Neural cell (in vitro differentiated cells): ENCODE results near the gene HRH2. TPM values are rescaled to one million over a fixed set of nuclear protein-coding genes. Genes with fewer than 3 reads are reported as not detected.

ENCODE experiments used
- H2AFZ ChIP-seq: fragments of 200-600, 300-800 bp; sonication (generic), shearing (Covaris generic); 2 replicates; pipeline ENCODE4 v1.6.0; 2014; ENCODE audit warnings: low read depth, mild to moderate bottlenecking, antibody characterized with exemption, low read length, moderate library complexity
- H3F3A ChIP-seq: fragments of 200-600 bp; shearing (Covaris generic); 2 replicates; pipeline ENCODE4 v1.6.1; 2016; ENCODE audit warnings: mild to moderate bottlenecking, moderate library complexity, mixed read lengths, antibody characterized with exemption, low read length; ENCODE audit not compliant: insufficient read depth, poor library complexity, severe bottlenecking
- H3K27ac ChIP-seq: fragments of 200-600, 300-800 bp; sonication (generic), shearing (Covaris generic); 2 replicates; pipeline ENCODE4 v1.5.1; 2014; ENCODE audit warnings: mild to moderate bottlenecking, low read length, moderate library complexity
- H3K27me3 ChIP-seq: fragments of 300-800, 200-600 bp; sonication (generic), shearing (Covaris generic); 2 replicates; pipeline ENCODE4 v1.6.0; 2014; ENCODE audit warnings: mild to moderate bottlenecking, low read depth, low read length, moderate library complexity; ENCODE audit not compliant: insufficient read depth
- H3K36me3 ChIP-seq: fragments of 300-800, 200-600 bp; sonication (generic), shearing (Covaris generic); 2 replicates; pipeline ENCODE4 v1.5.1; 2014; ENCODE audit warnings: mild to moderate bottlenecking, antibody characterized with exemption, low read length, moderate library complexity; ENCODE audit not compliant: insufficient read depth
- H3K4me2 ChIP-seq: fragments of 300-800, 200-600 bp; sonication (generic), shearing (Covaris generic); 2 replicates; pipeline ENCODE4 v1.6.0; 2014; ENCODE audit warnings: mild to moderate bottlenecking, low read length
- H3K4me3 ChIP-seq: fragments of 300-800, 200-600 bp; sonication (generic), shearing (Covaris generic); 2 replicates; pipeline ENCODE4 v1.5.1; 2014; ENCODE audit warnings: mild to moderate bottlenecking, low read length, moderate library complexity
- H3K79me2 ChIP-seq: fragments of 200-600 bp; shearing (Covaris generic); replicated peaks from 2 replicates; pipeline ENCODE4 v1.6.0; 2014; ENCODE audit warnings: mild to moderate bottlenecking, low read length, moderate library complexity; ENCODE audit not compliant: insufficient read depth
- H3K9ac ChIP-seq: fragments of 300-800, 200-600 bp; sonication (generic), shearing (Covaris generic); 2 replicates; pipeline ENCODE4 v1.6.1; 2016; ENCODE audit warnings: mild to moderate bottlenecking, low read length, mixed read lengths
- H3K9me2 ChIP-seq: fragments of 200-600 bp; shearing (Covaris generic); 2 replicates; pipeline ENCODE4 v1.6.1; 2016; ENCODE audit warnings: mild to moderate bottlenecking, low read length, mixed read lengths; ENCODE audit not compliant: insufficient read depth
- H3K9me3 ChIP-seq: fragments of 200-600, 300-800 bp; sonication (generic), shearing (Covaris generic); 2 replicates; pipeline ENCODE4 v1.6.1; 2016; ENCODE audit warnings: mild to moderate bottlenecking, mixed run types, low read length, moderate library complexity, mixed read lengths
- H4K20me1 ChIP-seq: fragments of 200-600 bp; shearing (Covaris generic); 2 replicates; pipeline ENCODE4 v1.6.1; 2016; ENCODE audit warnings: mild to moderate bottlenecking, mixed run types; ENCODE audit not compliant: insufficient read depth
- EP300 ChIP-seq: fragments of 450-650 bp; conservative IDR thresholded peaks from 2 replicates; pipeline ENCODE4 v1.6.1; 2014; ENCODE audit warnings: antibody characterized with exemption, mild to moderate bottlenecking, moderate library complexity; ENCODE audit not compliant: poor library complexity, severe bottlenecking
- EZH2 ChIP-seq: fragments of 200-600, 300-800 bp; shearing (Covaris generic), sonication (generic); IDR thresholded peaks from 2 replicates; pipeline ENCODE4 v1.6.1; 2014; ENCODE audit warnings: antibody characterized with exemption, low read length, borderline replicate concordance, mild to moderate bottlenecking; ENCODE audit not compliant: insufficient read depth, poor library complexity, severe bottlenecking
- MXI1 ChIP-seq: fragments of 450-650 bp; conservative IDR thresholded peaks from 2 replicates; pipeline ENCODE4 v1.6.1; 2014; ENCODE audit warnings: antibody characterized with exemption, mild to moderate bottlenecking; ENCODE audit not compliant: poor library complexity, severe bottlenecking
- POLR2AphosphoS5 ChIP-seq: IDR thresholded peaks from 2 replicates; pipeline ENCODE4 v1.6.1; 2012
- RAD21 ChIP-seq: fragments of 450-650 bp; conservative IDR thresholded peaks from 2 replicates; pipeline ENCODE4 v1.6.1; 2014; ENCODE audit warnings: antibody characterized with exemption, mild to moderate bottlenecking, moderate library complexity
- SMC3 ChIP-seq: fragments of 450-650 bp; conservative IDR thresholded peaks from 2 replicates; pipeline ENCODE4 v1.6.1; 2014; ENCODE audit warnings: antibody characterized with exemption, mild to moderate bottlenecking, moderate library complexity; ENCODE audit not compliant: poor library complexity
- TAF1 ChIP-seq: IDR thresholded peaks from 2 replicates; pipeline ENCODE4 v1.6.1; 2012; ENCODE audit warnings: low read depth
- polyA plus RNA-seq: library from polyadenylated mRNA; depleted of rRNA; stranded (reverse); fragments of >200 nt; gene quantifications from 2 replicates; pipeline ENCODE4 v1.2.3, GENCODE V29; 2014
- TF ChIP-seq, protein P1 (sequence below): fragments of 450-650 bp; IDR thresholded peaks from 2 replicates; pipeline ENCODE4 v1.5.1; 2014; ENCODE audit warnings: antibody characterized with exemption, mild to moderate bottlenecking, moderate library complexity; ENCODE audit not compliant: poor library complexity, severe bottlenecking
- TF ChIP-seq, protein P2 (sequence below): IDR thresholded peaks from 2 replicates; pipeline ENCODE4 v1.6.1; 2012; ENCODE audit warnings: borderline replicate concordance

The HRH2 gene
- polyA plus RNA-seq, 1 donor from 2014 or later, result 0.09 TPM

DNA sequence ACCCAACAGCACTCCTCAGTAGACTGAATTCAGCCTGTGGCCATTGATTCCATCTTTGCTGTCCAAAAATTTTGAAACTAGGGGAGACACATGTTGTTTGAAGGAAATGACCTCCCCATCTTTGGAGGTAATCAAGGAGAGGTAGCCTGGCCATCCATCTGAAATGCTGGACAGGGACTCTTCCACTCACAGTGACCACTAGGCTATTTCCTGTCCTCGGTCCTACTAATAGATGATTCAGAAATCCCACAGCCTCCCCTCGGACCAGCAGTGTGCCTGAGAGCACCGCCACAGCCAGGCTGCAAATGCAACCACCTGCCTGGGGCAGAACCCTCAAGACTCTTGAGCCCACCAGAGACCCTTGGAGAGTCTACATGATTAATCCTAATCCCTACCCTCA is 12.5 kb downstream of the HRH2 start:
- no peaks in the 10 kb centered on the region for H3K9me2 ChIP-seq
- no peaks in the 10 kb centered on the region for H3K36me3 ChIP-seq
- H3K9me3 ChIP-seq, result no peaks in the 10 kb centered on the region
- H3K27me3 ChIP-seq, result no peaks in the 10 kb centered on the region
- no peak overlapping the region for H2AFZ ChIP-seq
- H3F3A ChIP-seq, result no peaks in the 10 kb centered on the region
- H3K27ac ChIP-seq, result no peak overlapping the region
- TF ChIP-seq, protein P1, sequence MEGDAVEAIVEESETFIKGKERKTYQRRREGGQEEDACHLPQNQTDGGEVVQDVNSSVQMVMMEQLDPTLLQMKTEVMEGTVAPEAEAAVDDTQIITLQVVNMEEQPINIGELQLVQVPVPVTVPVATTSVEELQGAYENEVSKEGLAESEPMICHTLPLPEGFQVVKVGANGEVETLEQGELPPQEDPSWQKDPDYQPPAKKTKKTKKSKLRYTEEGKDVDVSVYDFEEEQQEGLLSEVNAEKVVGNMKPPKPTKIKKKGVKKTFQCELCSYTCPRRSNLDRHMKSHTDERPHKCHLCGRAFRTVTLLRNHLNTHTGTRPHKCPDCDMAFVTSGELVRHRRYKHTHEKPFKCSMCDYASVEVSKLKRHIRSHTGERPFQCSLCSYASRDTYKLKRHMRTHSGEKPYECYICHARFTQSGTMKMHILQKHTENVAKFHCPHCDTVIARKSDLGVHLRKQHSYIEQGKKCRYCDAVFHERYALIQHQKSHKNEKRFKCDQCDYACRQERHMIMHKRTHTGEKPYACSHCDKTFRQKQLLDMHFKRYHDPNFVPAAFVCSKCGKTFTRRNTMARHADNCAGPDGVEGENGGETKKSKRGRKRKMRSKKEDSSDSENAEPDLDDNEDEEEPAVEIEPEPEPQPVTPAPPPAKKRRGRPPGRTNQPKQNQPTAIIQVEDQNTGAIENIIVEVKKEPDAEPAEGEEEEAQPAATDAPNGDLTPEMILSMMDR, result no peak
- TF ChIP-seq EZH2 (no peak), POLR2AphosphoS5 (no peak), RAD21 (no peak), EP300 (no peak), MXI1 (no peak), TAF1 (no peak), SMC3 (no peak)
- TF ChIP-seq, protein P2, sequence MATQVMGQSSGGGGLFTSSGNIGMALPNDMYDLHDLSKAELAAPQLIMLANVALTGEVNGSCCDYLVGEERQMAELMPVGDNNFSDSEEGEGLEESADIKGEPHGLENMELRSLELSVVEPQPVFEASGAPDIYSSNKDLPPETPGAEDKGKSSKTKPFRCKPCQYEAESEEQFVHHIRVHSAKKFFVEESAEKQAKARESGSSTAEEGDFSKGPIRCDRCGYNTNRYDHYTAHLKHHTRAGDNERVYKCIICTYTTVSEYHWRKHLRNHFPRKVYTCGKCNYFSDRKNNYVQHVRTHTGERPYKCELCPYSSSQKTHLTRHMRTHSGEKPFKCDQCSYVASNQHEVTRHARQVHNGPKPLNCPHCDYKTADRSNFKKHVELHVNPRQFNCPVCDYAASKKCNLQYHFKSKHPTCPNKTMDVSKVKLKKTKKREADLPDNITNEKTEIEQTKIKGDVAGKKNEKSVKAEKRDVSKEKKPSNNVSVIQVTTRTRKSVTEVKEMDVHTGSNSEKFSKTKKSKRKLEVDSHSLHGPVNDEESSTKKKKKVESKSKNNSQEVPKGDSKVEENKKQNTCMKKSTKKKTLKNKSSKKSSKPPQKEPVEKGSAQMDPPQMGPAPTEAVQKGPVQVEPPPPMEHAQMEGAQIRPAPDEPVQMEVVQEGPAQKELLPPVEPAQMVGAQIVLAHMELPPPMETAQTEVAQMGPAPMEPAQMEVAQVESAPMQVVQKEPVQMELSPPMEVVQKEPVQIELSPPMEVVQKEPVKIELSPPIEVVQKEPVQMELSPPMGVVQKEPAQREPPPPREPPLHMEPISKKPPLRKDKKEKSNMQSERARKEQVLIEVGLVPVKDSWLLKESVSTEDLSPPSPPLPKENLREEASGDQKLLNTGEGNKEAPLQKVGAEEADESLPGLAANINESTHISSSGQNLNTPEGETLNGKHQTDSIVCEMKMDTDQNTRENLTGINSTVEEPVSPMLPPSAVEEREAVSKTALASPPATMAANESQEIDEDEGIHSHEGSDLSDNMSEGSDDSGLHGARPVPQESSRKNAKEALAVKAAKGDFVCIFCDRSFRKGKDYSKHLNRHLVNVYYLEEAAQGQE, result no peak
- no peak overlapping the region for H3K4me2 ChIP-seq
- no peaks in the 10 kb centered on the region for H3K79me2 ChIP-seq
- no peaks in the 10 kb centered on the region for H4K20me1 ChIP-seq
- no peak overlapping the region for H3K4me3 ChIP-seq
- no peak overlapping the region for H3K9ac ChIP-seq

DNA sequence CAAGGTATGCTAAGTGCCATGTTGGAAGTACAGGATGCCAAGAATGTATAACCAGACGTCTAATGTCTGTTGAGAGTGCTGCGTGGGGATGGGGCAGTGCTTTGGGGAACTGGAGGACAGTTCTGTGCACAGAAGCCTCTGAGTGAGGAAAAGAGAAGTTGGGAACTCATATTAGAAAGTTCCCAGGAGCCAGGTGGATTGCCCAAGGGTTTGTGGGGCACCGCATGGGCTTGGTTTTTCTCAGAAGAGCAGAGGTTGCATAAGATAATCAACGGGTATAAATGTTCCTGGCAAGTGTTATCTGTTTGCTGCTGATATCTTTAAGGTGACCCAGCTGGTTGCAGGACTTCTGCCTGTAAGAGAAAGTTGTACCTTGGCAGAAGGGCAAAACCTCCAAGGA is 13.1 kb downstream of the HRH2 start:
- no peak overlapping the region for H3K9ac ChIP-seq
- no peak overlapping the region for H3K4me2 ChIP-seq
- no peaks in the 10 kb centered on the region for H3K79me2 ChIP-seq
- no peaks in the 10 kb centered on the region for H3K9me2 ChIP-seq
- H4K20me1 ChIP-seq, result no peaks in the 10 kb centered on the region
- no peak overlapping the region for H2AFZ ChIP-seq
- H3K36me3 ChIP-seq, result no peaks in the 10 kb centered on the region
- TF ChIP-seq SMC3, result no peak
- no peak for TF ChIP-seq POLR2AphosphoS5
- no peak for TF ChIP-seq EP300
- no peak for TF ChIP-seq RAD21
- no peak for TF ChIP-seq MXI1
- TF ChIP-seq, protein P1, result no peak
- H3K4me3 ChIP-seq, result no peak overlapping the region
- no peaks in the 10 kb centered on the region for H3K27me3 ChIP-seq
- H3K9me3 ChIP-seq, result no peaks in the 10 kb centered on the region
- H3K27ac ChIP-seq, result no peak overlapping the region
- H3F3A ChIP-seq, result no peaks in the 10 kb centered on the region
